Right lobe of liver (tissue), 4 donors: ENCODE measurements around the gene CACNA1D.

Source experiments
- CTCF ChIP-seq, 4 donors: fragments of 200-600 bp in 3 of 4; fragments of 450-650 bp in 1 of 4; IDR thresholded peaks; one replicate each; pipeline versions ENCODE4 v1.5.1 to v1.8.0; 2016 to 2022; ENCODE audit warnings: antibody characterized with exemption in 4 of 4, mild to moderate bottlenecking in 2 of 4
- POLR2A ChIP-seq: fragments of 450-650 bp; IDR thresholded peaks from one replicate; pipeline ENCODE4 v1.6.1; 2017; ENCODE audit warnings: antibody characterized with exemption, mild to moderate bottlenecking
- donor health status: DM: no; HTN: no; CAD: no.
- donor health status: DM: no; HTN: no; CAD: no.
- donor health status: DM: no; HTN: yes; CAD: no.

GRCh38 chr3:53689681-53690080 is 195.3 kb downstream of the CACNA1D start:
- TF ChIP-seq CTCF (IDR thresholded peaks at IDR 0.05): no peak
- no peak for TF ChIP-seq POLR2A
